A673 (cell line): Measurements from ENCODE around the gene SPATA21. TPM values are rescaled to one million over a fixed set of nuclear protein-coding genes. Genes with fewer than 3 reads are reported as not detected.
"Not testable (repeated sequence)": the region's sequence is repeated elsewhere in the genome, so short reads cannot be mapped to it uniquely, and the experiment has no call there.

Experiments
- BruUV-seq: library from RNA; stranded (reverse); fragments of 400-500 nt; replicated peaks from 2 replicates; lab custom pipeline; 2021; lab: Mats Ljungman, UMichigan
- CTCF ChIA-PET: fragments of 300-600 bp; sonication (Branson Sonifier 250); formaldehyde crosslinking; loops from one replicate; lab custom pipeline; 2022; ENCODE audit warnings: antibody characterized with exemption; lab: Charles Lee
- POLR2A ChIA-PET: fragments of 300-600 bp; sonication (Branson Sonifier 250); formaldehyde crosslinking; loops from one replicate; lab custom pipeline; 2022; ENCODE audit warnings: antibody characterized with exemption; ENCODE audit not compliant: low non-redundant PET; lab: Charles Lee
- DNase-seq: peaks from one replicate; pipeline ENCODE4 v3.0.0-alpha.2; 2015; ENCODE audit warnings: low spot score
- H3K27ac ChIP-seq: fragments of 200-600 bp; sonication (generic); 2 replicates; pipeline ENCODE4 v1.5.1; 2016; ENCODE audit warnings: mixed run types, low read depth, mild to moderate bottlenecking, mixed read lengths, antibody characterized with exemption, low read length; ENCODE audit not compliant: poor library complexity, severe bottlenecking
- H3K27me3 ChIP-seq: fragments of 200-600 bp; sonication (generic); replicated peaks from 2 replicates; pipeline ENCODE4 v1.6.1; 2017; ENCODE audit warnings: mixed run types, low read depth, mild to moderate bottlenecking, mixed read lengths, antibody characterized with exemption, low read length; ENCODE audit not compliant: insufficient read depth, poor library complexity
- H3K36me3 ChIP-seq: fragments of 200-600 bp; sonication (generic); 2 replicates; pipeline ENCODE4 v1.6.1; 2016; ENCODE audit warnings: mixed run types, mild to moderate bottlenecking, mixed read lengths, antibody characterized with exemption, low read length; ENCODE audit not compliant: insufficient read depth, poor library complexity, severe bottlenecking
- H3K4me1 ChIP-seq: fragments of 200-600 bp; sonication (generic); 2 replicates; pipeline ENCODE4 v1.6.1; 2017; ENCODE audit warnings: mixed run types, mild to moderate bottlenecking, mixed read lengths, antibody characterized with exemption, low read length; ENCODE audit not compliant: insufficient read depth, poor library complexity, severe bottlenecking
- H3K4me3 ChIP-seq: fragments of 200-600 bp; sonication (generic); 2 replicates; pipeline ENCODE4 v1.5.1; 2016; ENCODE audit warnings: low read depth, mixed run types, mild to moderate bottlenecking, mixed read lengths, low read length; ENCODE audit not compliant: poor library complexity, severe bottlenecking
- H3K9me3 ChIP-seq: fragments of 200-600 bp; sonication (generic); 2 replicates; pipeline ENCODE4 v1.6.1; 2016; ENCODE audit warnings: mixed run types, low read depth, mild to moderate bottlenecking, mixed read lengths, antibody characterized with exemption, low read length; ENCODE audit not compliant: poor library complexity, severe bottlenecking
- EZH2 ChIP-seq: fragments of 200-600 bp; sonication (generic); IDR thresholded peaks from 2 replicates; pipeline ENCODE4 v1.6.1; 2017; ENCODE audit warnings: borderline replicate concordance, low read depth, mild to moderate bottlenecking, mixed read lengths, antibody characterized with exemption, low read length; ENCODE audit not compliant: poor library complexity, severe bottlenecking
- intact Hi-C: fragments of 100-400 bp; cut with micrococcal nuclease; formaldehyde crosslinking; loops from one replicate; pipeline ENCODE4 v1.10.0; 2022; ENCODE audit not compliant: unreplicated experiment
- total RNA-seq: library from RNA; stranded (reverse); gene quantifications from 2 replicates; pipeline ENCODE4 v1.2.3, GENCODE V29; 2021
- TF ChIP-seq, protein P1 (sequence below): fragments of 300-800, 200-600 bp; sonication (generic); conservative IDR thresholded peaks from 2 replicates; pipeline ENCODE4 v1.5.1; 2017; ENCODE audit warnings: low read depth, mild to moderate bottlenecking, antibody characterized with exemption, low read length, moderate library complexity, mixed read lengths

SPATA21 gene
- total RNA-seq, 1 experiment from 2014 or later: not detected

DNA sequence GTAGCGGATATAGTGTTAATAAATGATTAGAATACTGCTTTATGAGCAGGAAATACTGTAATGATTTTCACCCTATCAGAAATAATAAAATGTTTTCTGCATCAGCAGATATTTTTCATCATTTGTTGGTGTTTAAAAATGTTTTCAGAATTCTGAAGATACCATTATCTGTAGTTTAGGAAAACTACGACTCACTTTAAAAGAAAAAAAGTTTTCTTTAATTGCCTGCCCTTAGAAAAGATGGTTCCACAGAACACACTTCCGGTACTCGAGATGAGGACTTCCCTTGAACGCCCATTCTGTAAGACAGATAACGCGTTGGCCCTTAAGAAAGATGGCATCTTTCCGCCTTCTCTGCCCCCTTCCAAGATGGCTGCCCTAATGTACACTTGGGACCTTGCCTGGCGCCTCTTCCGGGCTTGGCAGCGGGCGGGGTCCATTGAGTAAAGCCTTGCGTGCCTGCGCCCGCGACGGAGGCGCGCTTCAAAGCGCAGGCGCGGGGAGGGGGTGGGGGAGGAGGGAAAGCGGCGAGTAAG lies 70.4 kb downstream of the SPATA21 start, which contains the start of gene SZRD1:
Gene SZRD1 (plus strand): TSS at position 521 of the 536 bp plus-strand sequence. CDS start 16 bp downstream, outside the sequence.
- no peaks in the 10 kb centered on the region for H3K36me3 ChIP-seq
- H3K9me3 ChIP-seq: no peaks in the 10 kb centered on the region
- peaks cover 10% of the 10 kb centered on the region for H3K4me1 ChIP-seq
- ChIA-PET CTCF (no interaction called here), POLR2A (no interaction called here)
- TF ChIP-seq EZH2: no peak
- TF ChIP-seq, protein P1, sequence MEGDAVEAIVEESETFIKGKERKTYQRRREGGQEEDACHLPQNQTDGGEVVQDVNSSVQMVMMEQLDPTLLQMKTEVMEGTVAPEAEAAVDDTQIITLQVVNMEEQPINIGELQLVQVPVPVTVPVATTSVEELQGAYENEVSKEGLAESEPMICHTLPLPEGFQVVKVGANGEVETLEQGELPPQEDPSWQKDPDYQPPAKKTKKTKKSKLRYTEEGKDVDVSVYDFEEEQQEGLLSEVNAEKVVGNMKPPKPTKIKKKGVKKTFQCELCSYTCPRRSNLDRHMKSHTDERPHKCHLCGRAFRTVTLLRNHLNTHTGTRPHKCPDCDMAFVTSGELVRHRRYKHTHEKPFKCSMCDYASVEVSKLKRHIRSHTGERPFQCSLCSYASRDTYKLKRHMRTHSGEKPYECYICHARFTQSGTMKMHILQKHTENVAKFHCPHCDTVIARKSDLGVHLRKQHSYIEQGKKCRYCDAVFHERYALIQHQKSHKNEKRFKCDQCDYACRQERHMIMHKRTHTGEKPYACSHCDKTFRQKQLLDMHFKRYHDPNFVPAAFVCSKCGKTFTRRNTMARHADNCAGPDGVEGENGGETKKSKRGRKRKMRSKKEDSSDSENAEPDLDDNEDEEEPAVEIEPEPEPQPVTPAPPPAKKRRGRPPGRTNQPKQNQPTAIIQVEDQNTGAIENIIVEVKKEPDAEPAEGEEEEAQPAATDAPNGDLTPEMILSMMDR: no peak
- intact Hi-C loops: loop anchor here (10.0 kb wide), 2 partner anchors 122 to 162 kb away; no protein-coding TSS in a partner anchor
- H3K27me3 ChIP-seq: no peaks in the 10 kb centered on the region
- BruUV-seq: no TSS peak
- peak; percentile 100 for DNase-seq
- H3K27ac ChIP-seq: peak within 1 kb of the TSS; percentile 93
- peak within 1 kb of the TSS; percentile 87 for H3K4me3 ChIP-seq

GRCh38 chr1:16365146-16365498 lies 72.1 kb downstream of the SPATA21 start:
- H3K4me3 ChIP-seq, H3K27me3 ChIP-seq, H3K9me3 ChIP-seq, DNase-seq, H3K27ac ChIP-seq, H3K36me3 ChIP-seq, CTCF ChIA-PET, BruUV-seq: not testable (repeated sequence)
- peaks cover 10% of the 10 kb centered on the region for H3K4me1 ChIP-seq
- POLR2A ChIA-PET: interaction anchor here (0.6 kb wide), 1 partner anchor 44 kb away, joined by 4 read pairs; no protein-coding TSS in a partner anchor
- intact Hi-C loops: loop anchor here (10.0 kb wide), 2 partner anchors 120 to 160 kb away; no protein-coding TSS in a partner anchor

GRCh38 chr1:16356867-16357266 lies 80.4 kb downstream of the SPATA21 start:
- POLR2A ChIA-PET: no interaction called here

More at GRCh38 chr1:16356867-16357266, 80.4 kb downstream of the SPATA21 start:
- TF ChIP-seq EZH2: no peak
- TF ChIP-seq, protein P1: no peak
- CTCF ChIA-PET: interaction anchor here (0.5 kb wide), 1 partner anchor 595 kb away, joined by 5 read pairs; no protein-coding TSS in a partner anchor
- Histone ChIP-seq H3K27ac (no peak overlapping the region), H3K9me3 (no peaks in the 10 kb centered on the region), H3K27me3 (no peaks in the 10 kb centered on the region), H3K36me3 (no peaks in the 10 kb centered on the region), H3K4me1 (peaks cover 4% of the 10 kb centered on the region), H3K4me3 (no peak overlapping the region)
- intact Hi-C loops: no loop called here
- no peak for DNase-seq
- BruUV-seq: no TSS peak
